Measurements from ENCODE around the gene FAM13A.

DNA sequence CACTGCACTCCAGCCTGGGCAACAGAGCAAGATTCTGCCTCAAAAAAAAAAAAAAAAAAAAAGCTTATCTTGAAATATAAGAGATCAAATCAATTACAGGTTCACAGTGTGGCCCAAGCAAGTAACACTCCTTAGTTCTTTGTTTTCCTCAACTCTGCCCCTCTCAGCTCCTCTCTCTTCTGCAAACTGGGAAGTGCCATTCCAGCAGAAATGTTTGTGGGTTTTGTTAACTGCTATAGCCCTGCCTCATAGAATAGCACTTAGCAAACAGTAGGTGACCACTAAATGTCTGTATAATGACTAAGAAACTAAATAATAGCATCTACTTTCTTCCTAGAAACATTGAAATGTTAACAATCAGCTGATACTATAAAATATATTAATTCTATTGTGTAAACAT lies 199.4 kb downstream of the FAM13A start:
- TF ChIP-seq, protein P1, sequence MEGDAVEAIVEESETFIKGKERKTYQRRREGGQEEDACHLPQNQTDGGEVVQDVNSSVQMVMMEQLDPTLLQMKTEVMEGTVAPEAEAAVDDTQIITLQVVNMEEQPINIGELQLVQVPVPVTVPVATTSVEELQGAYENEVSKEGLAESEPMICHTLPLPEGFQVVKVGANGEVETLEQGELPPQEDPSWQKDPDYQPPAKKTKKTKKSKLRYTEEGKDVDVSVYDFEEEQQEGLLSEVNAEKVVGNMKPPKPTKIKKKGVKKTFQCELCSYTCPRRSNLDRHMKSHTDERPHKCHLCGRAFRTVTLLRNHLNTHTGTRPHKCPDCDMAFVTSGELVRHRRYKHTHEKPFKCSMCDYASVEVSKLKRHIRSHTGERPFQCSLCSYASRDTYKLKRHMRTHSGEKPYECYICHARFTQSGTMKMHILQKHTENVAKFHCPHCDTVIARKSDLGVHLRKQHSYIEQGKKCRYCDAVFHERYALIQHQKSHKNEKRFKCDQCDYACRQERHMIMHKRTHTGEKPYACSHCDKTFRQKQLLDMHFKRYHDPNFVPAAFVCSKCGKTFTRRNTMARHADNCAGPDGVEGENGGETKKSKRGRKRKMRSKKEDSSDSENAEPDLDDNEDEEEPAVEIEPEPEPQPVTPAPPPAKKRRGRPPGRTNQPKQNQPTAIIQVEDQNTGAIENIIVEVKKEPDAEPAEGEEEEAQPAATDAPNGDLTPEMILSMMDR (IDR thresholded peaks at IDR 0.05 in 8 of 11, conservative IDR thresholded peaks at IDR 0.05 in 3 of 11), result no peak
- TF ChIP-seq POLR2A (IDR thresholded peaks at IDR 0.05), result no peak
